Mammary epithelial cell (primary cell): ENCODE measurements around the gene NKD2.

Experiments
- CTCF ChIP-seq, 2 donors: IDR thresholded peaks in 1 of 2; conservative IDR thresholded peaks in 1 of 2; 2 replicates each; pipeline ENCODE4 v1.5.1; 2011 to 2012; ENCODE audit warnings: inconsistent platforms in 2 of 2, low read length in 2 of 2, mild to moderate bottlenecking in 2 of 2, control low read depth in 1 of 2, low read depth in 1 of 2; ENCODE audit not compliant: insufficient read depth in 1 of 2; ENCODE audit errors: extremely low read depth in 1 of 2
- EZH2 ChIP-seq: IDR thresholded peaks from 2 replicates; pipeline ENCODE4 v1.6.1; 2012; ENCODE audit warnings: low read length, inconsistent platforms, borderline replicate concordance

- TF ChIP-seq EZH2 = no peak
- TF ChIP-seq CTCF (conservative IDR thresholded peaks at IDR 0.05 in 1 of 2, IDR thresholded peaks at IDR 0.05 in 1 of 2; ENCODE audit: extremely low read depth in 1 of 2, insufficient read depth in 1 of 2, low read depth in 1 of 2, low read length in 2 of 2) = no peak
Observed at GRCh38 chr5:982377-983237, 26.0 kb upstream of the NKD2 start.
